HuH-7 (cell line): ENCODE data around the gene ZNF787.
A peak's percentile ranks its signal among the peaks of the same experiment; 100 is the strongest.
"Not testable (repeated sequence)": the region's sequence is repeated elsewhere in the genome, so short reads cannot be mapped to it uniquely, and the experiment has no call there.

Experiments used
- DNase-seq: peaks from one replicate; pipeline ENCODE4 v3.0.0; 2011; ENCODE audit warnings: low spot score

The ZNF787 gene

DNA sequence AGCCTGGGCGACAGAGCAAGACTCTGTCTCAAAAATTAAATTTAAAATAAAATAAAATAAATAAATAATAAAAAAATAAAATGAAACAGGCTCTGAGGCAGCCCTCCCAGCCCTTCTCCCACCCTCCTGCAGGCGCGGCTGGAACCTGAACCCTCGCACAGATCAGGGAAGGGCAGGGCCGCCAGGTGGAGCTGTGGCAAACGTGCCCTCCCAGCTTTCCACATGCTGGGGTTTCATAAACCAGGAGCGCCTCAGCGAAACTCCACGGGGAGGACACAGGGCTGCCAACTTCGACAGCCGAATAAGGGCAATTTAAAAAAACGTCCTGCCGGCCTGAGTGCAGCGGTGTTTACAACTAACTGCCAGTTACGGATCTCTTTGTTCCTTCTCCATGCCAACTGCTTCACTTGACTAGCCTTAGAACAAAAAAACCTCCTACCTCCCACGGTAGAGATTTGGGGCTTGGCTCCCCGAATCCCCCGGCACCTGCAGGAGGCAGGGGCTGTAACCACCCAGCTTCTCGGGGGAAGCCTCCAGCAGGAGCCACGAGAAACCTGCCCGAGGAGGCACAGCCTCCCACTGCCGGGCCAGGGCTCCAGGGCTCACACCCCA, 15.9 kb downstream of the ZNF787 start:
- DNase-seq: peak; percentile 98

DNA sequence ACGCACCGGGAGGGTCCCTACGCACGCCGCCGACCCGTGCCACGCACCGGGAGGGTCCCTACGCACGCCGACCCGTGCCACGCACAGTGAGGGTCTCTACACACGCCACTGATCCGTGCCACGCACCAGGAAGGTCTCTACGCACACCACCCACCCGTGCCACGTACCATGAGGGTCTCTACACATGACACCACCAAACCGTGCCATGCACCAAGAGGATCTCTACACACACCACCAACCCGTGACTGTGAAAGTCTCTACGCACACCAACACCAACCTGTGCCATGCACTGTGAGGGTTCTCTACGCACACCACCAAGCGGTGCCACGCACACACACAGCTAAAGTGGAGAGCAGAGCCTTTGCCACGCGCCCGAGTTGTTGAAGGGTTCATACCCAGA, 16.7 kb downstream of the ZNF787 start:
- DNase-seq: no peak

DNA sequence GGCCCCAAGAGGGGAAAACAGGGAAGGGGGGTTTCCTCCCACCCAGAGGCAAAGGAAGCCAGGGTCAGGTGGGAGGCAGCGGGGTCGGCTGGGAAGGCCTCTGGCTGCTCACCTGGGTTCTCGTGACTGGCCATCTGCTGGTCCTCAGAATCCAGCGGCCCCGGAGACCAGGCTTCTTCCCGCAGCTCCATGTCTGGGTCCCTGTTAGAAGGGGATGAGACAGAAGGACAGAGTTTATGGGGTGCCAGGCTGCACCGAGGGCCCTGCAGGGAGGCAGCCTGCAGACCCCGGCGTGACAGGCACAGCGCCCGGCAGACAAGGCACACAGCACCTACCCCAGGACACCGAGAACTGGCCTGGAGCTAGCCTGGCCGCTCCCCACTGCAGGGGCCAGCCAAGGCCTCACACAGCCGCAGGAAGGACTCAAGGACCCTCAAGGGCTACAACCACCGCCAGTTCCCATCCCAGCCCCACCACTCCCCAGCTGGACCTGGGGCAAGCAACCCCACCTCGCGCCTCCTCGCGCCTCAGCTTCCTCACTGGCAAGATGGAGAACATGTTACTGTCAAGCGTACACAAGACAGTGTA, 18.0 kb downstream of the ZNF787 start:
- no peak for DNase-seq

DNA sequence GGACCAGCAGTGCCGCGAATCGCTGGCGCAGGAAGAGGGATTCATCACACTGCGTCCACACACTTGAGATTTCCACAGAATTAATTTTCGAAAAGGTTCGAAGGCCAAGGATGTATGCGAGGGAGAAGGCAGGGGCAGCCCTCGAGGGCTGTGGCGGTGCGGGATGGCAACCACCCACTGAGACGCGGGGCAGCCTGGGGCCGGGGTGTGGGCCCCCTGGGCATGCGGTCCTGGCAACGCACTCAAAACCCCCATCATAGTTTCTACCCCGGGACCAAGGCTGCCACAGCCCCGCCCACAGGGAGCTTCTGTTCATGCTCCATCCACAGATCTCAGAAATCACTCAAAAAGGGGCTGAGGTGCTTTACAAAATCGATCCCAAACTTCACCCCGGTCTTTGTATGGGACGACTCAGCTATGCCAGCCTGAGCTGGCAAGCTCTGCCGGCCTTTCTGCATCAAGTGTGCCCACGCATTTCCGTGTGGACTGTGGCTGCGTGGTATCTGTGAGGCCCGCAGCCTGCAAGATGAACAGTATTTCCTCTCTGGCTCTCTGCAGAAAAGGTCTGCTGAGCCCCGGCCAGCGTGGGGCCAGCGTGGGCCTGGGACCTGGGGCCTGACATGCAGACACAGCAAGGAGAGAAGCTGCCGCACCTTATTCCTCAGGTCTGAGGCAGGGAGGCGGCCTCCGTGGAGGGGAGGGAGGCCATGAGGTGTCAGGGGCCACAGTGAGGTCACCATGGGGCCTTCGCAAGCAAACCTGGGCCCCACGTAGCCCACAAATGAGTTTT, 19.2 kb downstream of the ZNF787 start:
- no peak for DNase-seq

DNA sequence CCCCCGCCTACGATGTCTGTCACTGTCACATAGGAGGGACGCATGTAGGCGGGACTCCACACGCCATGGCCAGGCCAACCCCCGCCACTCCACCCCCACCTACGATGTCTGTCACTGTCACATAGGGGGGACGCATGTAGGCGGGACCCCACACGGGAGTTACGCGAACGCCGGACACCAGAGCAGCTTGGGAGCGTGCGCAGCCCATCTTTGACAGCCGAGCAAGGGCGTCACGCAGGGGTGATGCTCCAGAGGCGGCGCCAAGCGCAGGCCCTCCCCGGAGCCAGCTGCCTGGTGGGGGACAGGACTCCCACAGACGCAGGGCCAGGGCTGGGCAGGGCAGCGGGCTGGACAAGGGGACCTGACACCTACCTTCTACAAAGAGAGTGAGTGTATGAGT, 20.0 kb downstream of the ZNF787 start:
- no peak for DNase-seq

DNA sequence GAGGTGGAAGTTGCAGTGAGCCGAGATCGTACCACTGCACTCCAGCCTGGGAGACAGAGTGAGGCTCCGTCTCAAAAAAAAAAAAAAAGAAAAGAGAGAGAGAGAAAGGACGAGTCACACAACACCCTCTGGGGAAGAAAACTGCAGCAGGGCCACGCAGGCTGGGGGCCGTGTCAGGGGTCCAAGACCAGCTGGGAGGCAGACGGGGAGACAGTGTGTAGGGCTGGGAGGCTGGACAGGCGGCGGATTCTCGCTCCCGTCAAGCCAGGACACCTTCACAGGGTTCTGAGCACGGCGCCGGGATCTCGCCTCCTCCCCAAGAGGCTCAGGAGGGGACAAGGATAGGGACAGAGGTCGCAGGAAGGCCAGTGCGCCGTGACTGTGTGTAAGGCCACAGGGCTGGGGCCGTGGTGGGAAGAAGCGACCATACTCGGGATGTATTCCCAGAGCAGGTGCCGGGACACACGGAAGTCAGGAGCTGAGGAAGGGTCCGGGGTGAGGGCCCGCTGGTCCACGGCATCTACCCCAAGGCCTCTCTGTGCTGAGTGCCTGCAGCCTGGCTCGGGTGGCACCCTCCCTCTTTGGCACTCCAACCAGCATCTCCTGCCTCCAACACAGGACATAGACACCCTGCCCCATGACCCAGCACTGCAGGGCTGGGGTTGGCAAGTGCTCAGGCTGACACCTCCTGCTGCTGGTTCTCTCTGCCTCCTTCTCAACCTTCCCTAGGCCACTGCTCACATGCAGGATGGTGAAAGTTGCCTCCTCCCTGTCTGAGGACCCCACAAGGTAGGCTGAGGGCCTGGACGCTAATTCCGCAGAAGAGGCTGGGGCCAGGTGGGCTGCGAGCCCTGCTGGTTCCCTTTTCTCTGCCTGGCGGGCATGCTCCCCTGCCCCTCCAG, 21.2 kb downstream of the ZNF787 start:
- DNase-seq: no peak

DNA sequence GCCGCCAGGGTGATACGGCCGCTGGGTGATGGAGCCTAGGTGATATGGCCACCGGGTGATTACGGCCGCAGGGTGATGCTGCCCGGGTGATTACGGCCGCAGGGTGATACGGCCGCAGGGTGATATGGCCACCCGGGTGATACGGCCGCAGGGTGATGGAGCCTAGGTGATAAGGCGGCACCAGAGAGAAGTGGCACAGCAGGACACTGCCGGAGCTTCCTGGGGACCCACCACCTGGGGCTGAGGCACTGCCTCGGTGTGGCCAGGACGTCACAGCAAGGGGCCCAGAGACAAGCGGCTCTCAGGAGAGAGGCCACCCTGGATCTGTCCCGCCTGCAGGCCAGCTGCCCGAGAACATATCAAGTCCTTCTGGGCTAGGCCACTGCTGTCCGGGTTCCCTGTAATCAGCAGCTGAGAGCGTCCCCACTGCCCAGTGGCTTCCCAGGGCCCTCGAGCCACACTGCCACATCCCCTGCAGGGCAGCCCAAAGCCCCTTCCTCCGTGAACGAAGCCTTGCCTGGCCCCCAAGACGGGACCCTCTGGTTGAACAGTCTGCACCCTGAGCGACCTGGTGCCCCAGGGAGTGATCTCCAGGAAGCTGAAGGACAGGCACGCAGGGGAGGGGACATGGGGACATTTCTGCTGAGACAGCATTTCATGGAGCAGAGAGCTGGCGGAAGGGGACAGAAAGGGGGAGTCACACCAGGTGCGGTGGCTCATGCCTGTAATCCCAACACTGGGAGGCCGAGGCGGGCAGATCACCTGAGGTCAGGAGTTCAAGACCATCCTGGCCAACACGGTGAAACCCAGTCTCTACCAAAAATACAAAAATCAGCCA, 22.1 kb downstream of the ZNF787 start:
- DNase-seq: no peak

DNA sequence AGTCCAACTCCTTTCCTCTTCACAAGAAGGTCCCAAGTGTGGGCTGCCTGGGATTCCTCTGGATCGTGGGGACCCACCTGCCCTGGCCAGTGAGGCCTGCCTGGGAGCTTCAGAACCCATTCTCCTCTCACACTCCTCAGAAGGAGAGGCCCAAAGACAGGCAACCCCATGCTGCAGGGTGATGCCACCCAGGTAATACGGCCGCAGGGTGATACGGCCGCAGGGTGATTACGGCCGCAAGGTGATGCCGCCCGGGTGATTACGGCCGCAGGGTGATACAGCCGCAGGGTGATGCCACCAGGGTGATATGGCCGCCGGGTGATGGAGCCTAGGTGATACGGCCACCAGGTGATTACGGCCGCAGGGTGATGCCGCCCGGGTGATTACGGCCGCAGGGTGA, 22.9 kb downstream of the ZNF787 start:
- DNase-seq: not testable (repeated sequence)

DNA sequence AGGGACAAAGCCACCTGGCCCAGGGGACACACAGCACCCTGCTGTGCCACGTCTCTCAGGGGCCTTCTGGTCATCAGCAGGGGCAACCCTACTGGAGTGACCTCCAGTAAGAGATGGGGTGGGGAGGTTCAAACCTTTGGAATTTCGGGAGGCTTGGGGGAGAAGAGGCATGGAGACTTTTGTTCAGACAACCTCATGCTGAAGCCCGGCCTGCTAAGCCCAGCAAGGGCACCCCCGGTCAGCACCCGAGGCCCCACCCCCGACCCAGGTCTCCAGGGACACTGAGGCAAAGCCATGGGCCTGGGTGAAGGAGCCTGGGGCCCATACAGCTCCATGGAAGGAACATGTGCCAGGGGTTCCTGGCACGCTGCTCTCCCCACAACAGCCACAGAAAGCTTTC, 23.3 kb downstream of the ZNF787 start:
- no peak for DNase-seq

DNA sequence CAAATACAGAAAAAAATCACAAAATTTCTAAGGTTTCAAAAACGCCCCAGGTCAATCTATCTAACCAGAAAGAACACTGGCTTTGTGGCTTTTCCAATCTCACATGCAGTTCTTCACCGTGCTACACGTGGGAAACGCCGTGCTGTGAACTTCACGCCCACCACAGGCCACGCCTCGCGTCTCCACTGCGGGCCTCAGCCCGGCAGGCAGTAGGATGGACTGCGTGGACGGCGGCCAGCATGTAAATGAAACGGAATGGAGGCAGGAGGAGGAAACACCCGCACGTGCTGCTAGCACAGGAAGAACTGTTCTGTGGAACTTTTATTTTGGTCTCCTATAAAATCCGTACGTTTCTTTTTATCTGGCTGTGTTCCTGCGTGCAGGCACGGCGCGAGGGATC, 23.8 kb downstream of the ZNF787 start:
- DNase-seq: no peak

DNA sequence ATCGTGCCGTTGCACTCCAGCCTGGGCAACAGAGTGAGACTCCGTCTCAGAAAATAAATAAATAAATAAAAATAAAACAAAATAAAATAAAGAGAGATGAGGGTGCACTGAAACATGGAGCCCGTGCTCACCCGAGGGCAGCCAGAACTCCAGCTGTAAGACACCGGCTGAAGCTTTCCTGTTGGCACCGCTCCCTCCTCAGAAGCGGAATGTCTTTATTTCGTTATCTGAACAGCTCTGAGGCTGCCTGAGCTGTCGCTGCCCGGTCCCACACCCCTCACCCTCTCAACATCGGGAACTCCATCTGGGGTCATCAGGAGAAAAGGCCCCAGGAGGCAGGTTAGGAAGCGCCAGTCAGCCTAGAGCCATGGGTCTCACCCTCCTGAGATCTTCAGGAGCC, 24.4 kb downstream of the ZNF787 start:
- no peak for DNase-seq

DNA sequence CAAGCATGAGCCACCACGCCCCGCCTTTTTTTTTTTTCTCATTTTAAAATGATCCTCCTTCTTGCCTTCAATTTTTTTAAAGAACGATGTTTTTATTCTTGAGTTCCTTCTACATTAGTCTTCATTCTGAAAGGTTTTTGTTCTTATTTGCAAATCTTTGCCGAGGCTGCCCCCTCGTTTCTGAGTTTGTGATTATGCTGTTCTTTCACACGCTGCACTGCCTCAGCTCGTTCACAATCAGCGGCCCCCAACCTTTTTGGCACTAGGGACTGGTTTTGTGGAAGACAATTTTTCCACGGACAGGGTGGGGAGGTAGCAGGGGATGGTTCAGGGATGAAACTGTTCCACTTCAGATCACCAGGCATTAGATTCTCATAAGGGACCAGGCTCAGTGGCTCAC, 26.6 kb downstream of the ZNF787 start:
- no peak for DNase-seq

DNA sequence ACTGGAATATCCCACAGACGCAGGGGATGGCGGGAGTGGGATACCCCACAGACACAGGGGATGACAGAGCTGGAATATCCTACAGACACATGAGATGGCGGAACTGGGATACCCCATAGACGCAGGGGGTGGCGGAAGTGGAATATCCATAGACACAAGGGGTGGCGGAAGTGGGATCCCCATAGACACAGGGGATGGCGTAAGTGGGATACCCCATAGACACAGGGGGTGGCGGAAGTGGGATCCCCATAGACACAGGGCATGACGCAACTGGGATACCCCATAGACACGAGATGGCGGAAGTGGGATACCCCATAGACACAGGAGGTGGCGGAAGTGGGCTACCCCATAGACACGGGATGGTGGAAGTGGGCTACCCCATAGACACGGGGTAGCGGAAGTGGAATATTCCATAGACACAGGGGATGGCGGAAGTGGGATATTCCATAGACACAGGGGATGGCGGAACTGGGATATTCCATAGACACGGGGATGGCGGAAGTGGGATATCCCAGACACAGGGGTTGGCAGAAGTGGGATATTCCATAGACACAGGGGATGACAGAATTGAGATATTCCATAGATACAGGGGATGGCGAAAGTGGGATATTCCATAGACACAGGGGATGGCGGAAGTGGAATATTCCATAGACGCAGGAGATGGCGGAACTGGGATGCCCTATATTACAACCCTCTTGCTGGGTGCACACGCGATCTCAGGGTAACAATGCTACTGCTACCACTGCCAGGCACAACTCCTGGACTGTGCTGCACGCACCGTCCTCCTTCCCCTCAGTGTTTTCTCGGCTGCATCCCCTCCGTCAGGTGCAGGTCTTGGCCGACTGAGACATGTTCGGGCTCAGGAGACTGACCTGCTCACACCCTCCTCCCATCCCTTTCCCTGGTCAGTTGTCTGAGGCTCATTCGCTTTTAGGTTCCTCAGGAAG, 28.1 kb downstream of the ZNF787 start:
- DNase-seq: no peak

DNA sequence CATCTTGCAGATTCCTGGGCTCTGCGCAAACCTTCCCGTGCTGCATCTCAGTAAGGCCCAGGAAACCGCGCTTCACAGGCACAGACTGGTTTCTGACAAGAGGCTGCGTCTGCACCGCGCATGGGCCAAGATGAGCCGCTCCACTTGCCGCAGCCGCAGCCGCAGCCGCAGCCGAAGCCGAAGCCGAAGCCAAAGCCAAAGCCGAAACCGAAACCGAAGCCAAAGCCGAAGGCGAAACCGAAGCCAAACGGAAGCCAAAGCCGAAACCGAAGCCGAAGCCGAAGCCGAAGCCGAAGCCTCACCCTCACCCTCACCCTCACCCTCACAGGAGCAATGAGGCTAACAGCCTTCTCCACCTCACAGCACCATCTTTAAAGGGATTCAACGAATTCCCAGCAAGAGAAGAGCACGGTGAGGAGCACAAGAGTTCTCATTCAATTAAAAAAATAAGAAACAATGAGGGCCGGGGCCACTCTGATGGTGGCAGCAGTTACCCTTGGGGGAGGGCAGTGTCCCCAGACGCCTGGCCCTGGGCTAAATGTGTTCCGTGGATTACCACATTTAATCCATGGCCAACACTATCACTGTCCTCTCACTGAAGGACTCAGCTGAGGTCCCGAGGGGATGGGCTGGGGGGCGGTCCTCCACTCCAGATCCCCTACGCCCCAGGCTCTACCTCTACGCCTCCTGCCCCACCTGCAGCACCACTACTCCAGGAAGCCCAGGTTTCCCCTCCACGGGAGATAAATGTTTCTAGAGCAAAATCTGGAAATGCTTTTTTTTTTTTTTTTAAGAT, 29.1 kb downstream of the ZNF787 start:
- no peak for DNase-seq

DNA sequence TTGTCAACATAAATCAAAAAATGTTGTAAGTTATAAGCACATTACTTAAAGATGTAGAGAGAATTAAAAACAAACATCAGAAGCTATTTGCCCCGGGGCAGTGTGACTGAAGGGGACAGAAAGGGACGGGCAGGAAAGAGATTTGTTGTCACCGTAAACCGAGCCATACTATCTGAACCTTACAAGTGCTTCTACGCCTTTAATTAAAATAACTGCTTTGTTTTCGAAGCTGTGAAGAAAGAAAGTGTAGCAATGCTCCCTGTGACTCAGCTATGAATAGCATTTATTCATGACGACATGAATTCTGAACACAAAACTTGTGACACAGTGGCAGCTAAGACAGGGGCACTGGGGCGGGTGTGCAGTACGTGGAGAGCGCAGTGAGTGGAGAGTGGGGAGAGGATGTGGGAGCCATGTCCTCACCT, 30.0 kb downstream of the ZNF787 start:
- DNase-seq: no peak

DNA sequence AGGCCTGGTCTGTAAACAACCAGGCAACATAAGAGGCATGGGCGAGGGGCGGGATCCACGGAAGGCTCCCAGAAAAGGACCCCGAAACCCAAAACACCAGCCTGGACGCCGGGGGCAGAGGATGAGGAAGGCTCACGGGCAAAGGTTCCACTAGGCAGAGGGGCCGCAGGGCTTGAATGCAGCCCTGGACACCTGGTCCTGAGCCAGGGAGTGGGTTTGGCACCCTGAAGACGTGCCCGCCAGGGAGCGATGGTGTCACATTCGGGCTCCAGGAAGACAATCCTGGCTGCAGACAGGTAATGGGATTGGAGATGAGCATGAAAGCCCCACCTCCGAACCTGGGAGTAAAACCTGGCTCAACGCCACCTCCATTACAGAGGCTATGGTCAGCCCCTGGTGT, 31.8 kb downstream of the ZNF787 start:
- DNase-seq: no peak

DNA sequence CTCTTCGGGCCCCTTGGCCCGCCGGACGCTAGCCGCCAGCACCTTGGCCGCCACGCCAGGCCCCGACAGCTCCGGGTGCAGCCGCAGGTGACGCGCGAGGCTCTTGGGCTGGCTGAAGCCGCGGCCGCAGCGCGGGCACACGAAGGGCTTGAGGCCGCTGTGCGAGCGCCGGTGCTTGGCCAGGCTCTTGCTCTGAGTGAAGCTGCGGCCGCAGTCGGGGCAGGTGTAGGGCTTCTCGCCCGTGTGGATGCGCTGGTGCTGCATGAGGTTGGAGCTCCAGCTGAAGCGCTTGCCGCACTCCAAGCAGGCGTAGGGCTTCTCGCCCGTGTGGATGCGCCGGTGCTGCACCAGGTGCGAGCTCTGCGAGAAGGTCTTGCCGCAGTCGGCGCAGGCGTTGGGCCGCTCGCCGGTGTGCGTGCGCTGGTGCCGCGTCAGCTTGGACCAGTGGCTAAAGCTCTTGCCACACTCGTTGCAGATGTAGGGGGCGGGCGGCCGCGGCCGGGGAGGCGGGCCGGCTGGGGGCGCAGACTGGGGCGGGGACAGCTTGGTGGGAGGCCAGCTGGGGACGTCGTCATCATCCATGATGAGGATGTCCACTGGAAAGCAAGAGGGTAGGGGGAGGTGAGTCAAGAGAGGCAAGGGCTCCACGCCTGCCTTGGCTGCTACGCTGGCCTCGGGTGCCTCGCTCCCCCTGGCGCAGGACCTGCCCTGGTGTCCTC, 32.4 kb downstream of the ZNF787 start:
- no peak for DNase-seq

DNA sequence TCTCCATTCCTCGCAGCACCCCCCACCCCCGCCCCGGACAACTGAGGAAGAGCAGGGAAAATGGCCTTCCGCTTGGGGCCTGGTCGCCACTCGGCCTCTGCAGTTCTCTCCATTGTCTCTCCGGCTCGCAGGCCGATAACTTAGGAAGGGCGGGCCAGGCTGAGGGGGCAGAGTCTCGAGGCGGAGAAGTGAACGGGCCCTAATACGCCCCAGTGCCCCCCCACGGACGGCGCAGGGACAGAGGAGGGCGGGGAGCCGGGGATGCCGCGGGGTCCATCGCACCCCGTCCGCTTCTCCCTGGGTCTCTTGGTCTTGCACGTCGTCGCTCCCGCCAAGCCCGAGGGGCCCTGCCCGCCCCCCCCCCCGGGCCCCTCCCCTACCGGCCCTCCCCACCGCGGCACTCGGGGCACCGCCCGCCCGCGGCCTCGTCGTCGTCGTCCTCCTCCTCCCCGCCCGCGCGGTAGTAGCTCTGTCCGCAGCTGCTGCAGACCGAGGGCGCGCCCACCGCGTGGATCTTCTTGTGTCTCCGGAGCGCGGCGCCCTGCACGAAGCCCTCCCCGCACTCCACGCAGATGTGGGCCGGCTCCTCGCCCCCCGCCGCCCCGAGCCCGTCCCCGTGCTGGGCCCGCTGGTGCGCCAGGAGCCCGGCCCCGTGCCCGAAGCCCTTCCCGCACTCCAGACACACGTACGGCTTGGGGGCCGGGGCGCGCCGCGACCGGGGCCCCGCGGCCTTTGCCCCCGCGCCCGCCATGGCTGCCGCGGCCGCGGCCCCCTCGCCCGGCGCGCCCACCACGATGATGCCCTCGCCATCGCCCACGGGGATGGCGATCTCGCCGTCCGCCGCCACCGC, 33.2 kb downstream of the ZNF787 start:
- no peak for DNase-seq
